ENCODE data around the gene SPPL2C. TPM values are rescaled to one million over a fixed set of nuclear protein-coding genes. Genes with fewer than 3 reads are reported as not detected.

SPPL2C gene
- total RNA-seq, 1 experiment from 2014 or later = not detected

- no peak for TF ChIP-seq CTCF (IDR thresholded peaks at IDR 0.05; ENCODE audit: unreplicated experiment)
- Mint-ChIP-seq H3K9me3 (ENCODE audit: unreplicated experiment) (no peaks in the 10 kb centered on the region), H3K4me3 (ENCODE audit: unreplicated experiment) (no peak overlapping the region), H3K27ac (ENCODE audit: low read depth, unreplicated experiment) (no peak overlapping the region), H3K4me1 (ENCODE audit: insufficient read depth, unreplicated experiment) (peaks cover 8% of the 10 kb centered on the region), H3K36me3 (ENCODE audit: insufficient read depth, unreplicated experiment) (no peaks in the 10 kb centered on the region), H3K27me3 (ENCODE audit: insufficient read depth, unreplicated experiment) (peaks cover 9% of the 10 kb centered on the region)
- POLR2A ChIA-PET = no interaction called here
- CTCF ChIA-PET = no interaction called here
- intact Hi-C loops (cut with micrococcal nuclease) = no loop called here
- no TSS peak for BruUV-seq (replicated peaks)
- no peak for DNase-seq (ENCODE audit: unreplicated experiment)
These were observed 1.5 kb downstream of the SPPL2C start for GRCh38 chr17:45846223-45846622.

GRCh38 chr17:45846646-45847045 is 2.0 kb downstream of the SPPL2C start:
- CTCF ChIA-PET = no interaction called here
- H3K36me3 Mint-ChIP-seq (ENCODE audit: insufficient read depth, unreplicated experiment) = no peaks in the 10 kb centered on the region
- no peaks in the 10 kb centered on the region for H3K9me3 Mint-ChIP-seq (ENCODE audit: unreplicated experiment)
- H3K4me3 Mint-ChIP-seq (ENCODE audit: unreplicated experiment) = no peak overlapping the region
- peaks cover 7% of the 10 kb centered on the region for H3K4me1 Mint-ChIP-seq (ENCODE audit: insufficient read depth, unreplicated experiment)
- POLR2A ChIA-PET = no interaction called here
- no peak overlapping the region for H3K27ac Mint-ChIP-seq (ENCODE audit: low read depth, unreplicated experiment)
- H3K27me3 Mint-ChIP-seq (ENCODE audit: insufficient read depth, unreplicated experiment) = peaks cover 9% of the 10 kb centered on the region
- no peak for DNase-seq (ENCODE audit: unreplicated experiment)
- no TSS peak for BruUV-seq (replicated peaks)
- intact Hi-C loops (cut with micrococcal nuclease) = no loop called here
- no peak for TF ChIP-seq CTCF (IDR thresholded peaks at IDR 0.05; ENCODE audit: unreplicated experiment)

- POLR2A ChIA-PET = no interaction called here
- H3K4me3 Mint-ChIP-seq (ENCODE audit: unreplicated experiment) = no peak overlapping the region
- H3K27ac Mint-ChIP-seq (ENCODE audit: low read depth, unreplicated experiment) = no peak overlapping the region
- peaks cover 3% of the 10 kb centered on the region for H3K4me1 Mint-ChIP-seq (ENCODE audit: insufficient read depth, unreplicated experiment)
- peaks cover 10% of the 10 kb centered on the region for H3K27me3 Mint-ChIP-seq (ENCODE audit: insufficient read depth, unreplicated experiment)
- intact Hi-C loops (cut with micrococcal nuclease) = no loop called here
- no peaks in the 10 kb centered on the region for H3K9me3 Mint-ChIP-seq (ENCODE audit: unreplicated experiment)
- TF ChIP-seq CTCF (IDR thresholded peaks at IDR 0.05; ENCODE audit: unreplicated experiment) = no peak
- no peaks in the 10 kb centered on the region for H3K36me3 Mint-ChIP-seq (ENCODE audit: insufficient read depth, unreplicated experiment)
- no TSS peak for BruUV-seq (replicated peaks)
- no peak for DNase-seq (ENCODE audit: unreplicated experiment)
- CTCF ChIA-PET = no interaction called here
These were observed 2.4 kb downstream of the SPPL2C start for GRCh38 chr17:45847101-45847500.

GRCh38 chr17:45847747-45848146 is 3.1 kb downstream of the SPPL2C start:
- no peak overlapping the region for H3K27ac Mint-ChIP-seq (ENCODE audit: low read depth, unreplicated experiment)
- intact Hi-C loops (cut with micrococcal nuclease) = no loop called here
- BruUV-seq (replicated peaks) = no TSS peak
- peaks cover 16% of the 10 kb centered on the region for H3K27me3 Mint-ChIP-seq (ENCODE audit: insufficient read depth, unreplicated experiment)
- no peak for TF ChIP-seq CTCF (IDR thresholded peaks at IDR 0.05; ENCODE audit: unreplicated experiment)
- no peaks in the 10 kb centered on the region for H3K9me3 Mint-ChIP-seq (ENCODE audit: unreplicated experiment)
- POLR2A ChIA-PET = no interaction called here
- DNase-seq (ENCODE audit: unreplicated experiment) = no peak
- CTCF ChIA-PET = no interaction called here
- H3K4me3 Mint-ChIP-seq (ENCODE audit: unreplicated experiment) = no peak overlapping the region
- H3K36me3 Mint-ChIP-seq (ENCODE audit: insufficient read depth, unreplicated experiment) = no peaks in the 10 kb centered on the region
- no peaks in the 10 kb centered on the region for H3K4me1 Mint-ChIP-seq (ENCODE audit: insufficient read depth, unreplicated experiment)
